ENCODE measurements around the gene N4BP2L2. TPM values are rescaled to one million over a fixed set of nuclear protein-coding genes. Genes with fewer than 3 reads are reported as not detected.

Gene N4BP2L2
- total and polyA plus RNA-seq, 2 of the 4 experiments (the other 2 are of a cell fraction), result 28.7 to 34.6 TPM

DNA sequence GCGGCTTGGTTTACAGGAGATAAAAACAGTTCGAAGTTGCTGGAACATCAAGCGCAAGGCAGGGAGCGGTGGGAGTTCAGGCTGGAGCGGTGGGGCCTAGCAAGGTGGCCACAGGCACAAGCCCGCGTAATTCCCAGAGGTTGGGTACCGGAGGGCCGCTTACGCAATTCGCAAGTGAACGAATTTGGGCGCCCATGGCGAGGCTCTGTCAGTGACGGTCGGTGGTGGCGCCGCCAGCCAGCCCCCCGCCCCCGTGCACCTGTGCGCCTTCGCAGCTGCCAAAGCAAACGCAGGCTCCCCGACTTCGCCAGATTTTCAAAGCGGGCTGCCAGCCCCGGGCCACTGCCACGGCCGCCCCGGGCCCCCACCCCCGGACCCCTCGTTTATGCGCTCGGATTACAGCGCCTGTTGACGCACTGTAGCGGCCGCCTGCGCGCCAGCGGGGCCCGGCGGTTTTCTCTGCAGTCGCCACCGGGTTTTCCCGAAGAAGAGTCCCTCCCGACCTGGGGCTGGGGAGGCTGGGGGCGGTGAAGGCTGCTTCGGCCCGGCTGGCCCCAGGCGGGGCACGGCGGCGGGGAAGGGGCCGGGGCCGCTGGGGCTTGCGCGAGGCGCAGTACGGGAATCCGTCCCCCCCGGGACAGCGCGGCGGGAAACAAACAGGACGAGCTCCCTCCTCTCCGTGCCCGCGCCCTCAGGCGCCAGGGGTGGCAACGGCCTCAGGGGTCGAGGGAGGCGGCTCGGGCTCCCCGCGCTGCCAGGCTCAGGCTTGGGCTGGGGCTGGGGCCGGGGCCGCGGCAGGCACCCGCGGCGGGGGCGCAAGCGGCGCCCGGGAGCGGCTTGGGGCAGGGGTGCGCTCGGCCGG lies 111.4 kb downstream of the N4BP2L2 start:
- Histone ChIP-seq H3K9ac (ENCODE audit: low read depth, low read length) (0 out of 2 replicates have a peak overlapping the region, but pooled peaks have one; percentile 15), H3K79me1 (ENCODE audit: low read depth in 1 of 2, low read length in 2 of 2) (no peaks in the 10 kb centered on the region), H3K9me3 (ENCODE audit: control insufficient read depth, insufficient read depth, low read length) (no peaks in the 10 kb centered on the region), H3K36me3 (ENCODE audit: control insufficient read depth, insufficient read depth, low read length) (no peaks in the 10 kb centered on the region), H2BK15ac (ENCODE audit: low read depth, low read length) (no peak overlapping the region), H3K56ac (ENCODE audit: extremely low read depth, insufficient read depth, low read length) (no peak overlapping the region), H2AK9ac (replicated peaks; ENCODE audit: low read depth, low read length, poor library complexity) (peak overlapping the region; percentile 46), H3K9me1 (ENCODE audit: insufficient read depth, low read length) (peaks cover 4% of the 10 kb centered on the region; the same call in 1 of the 2 replicates), H4K5ac (ENCODE audit: low read depth, low read length) (no peak overlapping the region), H3K4ac (ENCODE audit: low read depth, low read length) (no peak overlapping the region), H2BK120ac (ENCODE audit: low read depth, low read length) (no peak overlapping the region), H4K8ac (ENCODE audit: low read depth in 2 of 2, low read length in 2 of 2) (no peak overlapping the region), H3K27ac (ENCODE audit: insufficient read depth, low read length) (no peak overlapping the region), H2BK20ac (ENCODE audit: low read depth, low read length) (no peak overlapping the region), H4K91ac (ENCODE audit: insufficient read depth, low read depth, low read length) (no peak overlapping the region), H3K4me2 (ENCODE audit: low read depth, low read length) (peak overlapping the region; percentile 79), H3K23ac (ENCODE audit: low read depth, low read length) (0 out of 2 replicates have a peak overlapping the region, but pooled peaks have one; percentile 5), H3K27me3 (ENCODE audit: control insufficient read depth, insufficient read depth, low read length) (no peaks in the 10 kb centered on the region), H2AK5ac (ENCODE audit: low read depth, low read length) (no peak overlapping the region), H3K14ac (replicated peaks; ENCODE audit: low read depth, low read length) (no peak overlapping the region), H4K20me1 (ENCODE audit: insufficient read depth, low read length) (no peaks in the 10 kb centered on the region), H3K4me3 (ENCODE audit: insufficient read depth, low read depth, low read length) (peak overlapping the region; percentile 60), H2AFZ (replicated peaks; ENCODE audit: low read length, poor library complexity) (peak overlapping the region; percentile 95), H2BK5ac (ENCODE audit: low read depth, low read length, poor library complexity, severe bottlenecking) (no peak overlapping the region), H3K18ac (ENCODE audit: low read depth, low read length) (no peak overlapping the region), H3K4me1 (ENCODE audit: control insufficient read depth, insufficient read depth, low read length) (peaks cover 7% of the 10 kb centered on the region; the same call in 1 of the 2 replicates)
- TF ChIP-seq, protein P1, sequence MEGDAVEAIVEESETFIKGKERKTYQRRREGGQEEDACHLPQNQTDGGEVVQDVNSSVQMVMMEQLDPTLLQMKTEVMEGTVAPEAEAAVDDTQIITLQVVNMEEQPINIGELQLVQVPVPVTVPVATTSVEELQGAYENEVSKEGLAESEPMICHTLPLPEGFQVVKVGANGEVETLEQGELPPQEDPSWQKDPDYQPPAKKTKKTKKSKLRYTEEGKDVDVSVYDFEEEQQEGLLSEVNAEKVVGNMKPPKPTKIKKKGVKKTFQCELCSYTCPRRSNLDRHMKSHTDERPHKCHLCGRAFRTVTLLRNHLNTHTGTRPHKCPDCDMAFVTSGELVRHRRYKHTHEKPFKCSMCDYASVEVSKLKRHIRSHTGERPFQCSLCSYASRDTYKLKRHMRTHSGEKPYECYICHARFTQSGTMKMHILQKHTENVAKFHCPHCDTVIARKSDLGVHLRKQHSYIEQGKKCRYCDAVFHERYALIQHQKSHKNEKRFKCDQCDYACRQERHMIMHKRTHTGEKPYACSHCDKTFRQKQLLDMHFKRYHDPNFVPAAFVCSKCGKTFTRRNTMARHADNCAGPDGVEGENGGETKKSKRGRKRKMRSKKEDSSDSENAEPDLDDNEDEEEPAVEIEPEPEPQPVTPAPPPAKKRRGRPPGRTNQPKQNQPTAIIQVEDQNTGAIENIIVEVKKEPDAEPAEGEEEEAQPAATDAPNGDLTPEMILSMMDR (conservative IDR thresholded peaks at IDR 0.05; ENCODE audit: low read depth, low read length), result no peak
- TF ChIP-seq FOS (IDR thresholded peaks at IDR 0.05; ENCODE audit: low read depth, low read length) (no peak), MAZ (IDR thresholded peaks at IDR 0.05; ENCODE audit: borderline replicate concordance, low read depth, low read length) (0 out of 2 replicates have a peak, but pooled peaks have one; percentile 4), CEBPB (IDR thresholded peaks at IDR 0.05; ENCODE audit: low read depth, low read length) (peak; percentile 71), MXI1 (IDR thresholded peaks at IDR 0.05; ENCODE audit: borderline replicate concordance, low read depth, low read length) (no peak), POLR2A (IDR thresholded peaks at IDR 0.05; ENCODE audit: low read depth, low read length) (no peak), CHD1 (IDR thresholded peaks at IDR 0.05; ENCODE audit: low read depth, low read length) (no peak)
- BruUV-seq (replicated peaks), result no TSS peak
- intact Hi-C loops (cut with micrococcal nuclease) (no loop called here), dilution Hi-C loops (cut with HindIII; ENCODE audit: low sequenced_read_pairs, unreplicated experiment) (no loop called here), in situ Hi-C loops (cut with MboI; ENCODE audit: low sequenced_read_pairs) (no loop called here)
- POLR2A ChIA-PET (ENCODE audit: unreplicated experiment), result no interaction called here
- peak; percentile 29 for DNase-seq
- CTCF ChIA-PET, result no interaction called here
- WGBS, 2 experiments (ENCODE audit: extremely low coverage in 2 of 2, insufficient read length in 1 of 2), result 9% methylated on average over 34 of the region's 90 CpGs; no CpG with 5 or more reads in 1 of the 2 experiments
- ATAC-seq (ENCODE audit: low read depth), result peak; percentile 64

Data from IMR-90 (cell line).